Peyer's patch (tissue), 4 donors: Measurements from ENCODE around the gene ATXN2L. TPM values are rescaled to one million over a fixed set of nuclear protein-coding genes. Genes with fewer than 3 reads are reported as not detected.

Experiments used
- DNase-seq, 3 donors: peaks; one replicate each; pipeline ENCODE4 v3.0.0-alpha.2; 2017 to 2019
- H3K27ac ChIP-seq, 4 donors: fragments of 200-600 bp; sonication (generic); one replicate each; pipeline ENCODE4 v1.5.1; 2016 to 2019
- H3K27me3 ChIP-seq, 2 donors: fragments of 200-600 bp; sonication (generic); one replicate each; pipeline ENCODE4 v1.5.1; 2019
- H3K36me3 ChIP-seq, 3 donors: fragments of 200-600 bp; sonication (generic); one replicate each; pipeline ENCODE4 v1.5.1; 2016 to 2019
- H3K4me1 ChIP-seq, 4 donors: fragments of 200-600 bp; sonication (generic); one replicate each; pipeline ENCODE4 v1.5.1; 2016 to 2019
- H3K4me3 ChIP-seq, 4 donors: fragments of 200-600 bp; sonication (generic); 1 replicate in 3 of 4; 2 replicates in 1 of 4; pipeline ENCODE4 v1.5.1; 2016 to 2019; ENCODE audit warnings: mild to moderate bottlenecking in 1 of 4
- H3K9me3 ChIP-seq, 4 donors: fragments of 200-600 bp; sonication (generic); one replicate each; pipeline ENCODE4 v1.5.1; 2016 to 2019; ENCODE audit warnings: mild to moderate bottlenecking in 1 of 4
- POLR2A ChIP-seq, 2 donors: fragments of 450-650 bp; IDR thresholded peaks; one replicate each; pipeline ENCODE4 v1.5.1; 2017; ENCODE audit warnings: antibody characterized with exemption in 2 of 2, mild to moderate bottlenecking in 2 of 2, moderate library complexity in 2 of 2
- total RNA-seq, 4 donors: library from RNA; depleted of rRNA; stranded (reverse); fragments of >200 nt; gene quantifications; one replicate each; pipeline ENCODE4 v1.1.0, GENCODE V29; 2016
- TF ChIP-seq, protein P1 (sequence below), 6 experiments: fragments of 450-650 bp in 4 of 6; fragments of 200-600 bp in 2 of 6; sonication (generic) in 1 of 6; IDR thresholded peaks; one replicate each; pipeline ENCODE4 v1.5.1; 2017 to 2019; ENCODE audit warnings: antibody characterized with exemption in 6 of 6, mild to moderate bottlenecking in 3 of 6, moderate library complexity in 1 of 6

ATXN2L gene
- total RNA-seq, 4 donors from 2014 or later: 93.9 to 208 (median 160) TPM

DNA sequence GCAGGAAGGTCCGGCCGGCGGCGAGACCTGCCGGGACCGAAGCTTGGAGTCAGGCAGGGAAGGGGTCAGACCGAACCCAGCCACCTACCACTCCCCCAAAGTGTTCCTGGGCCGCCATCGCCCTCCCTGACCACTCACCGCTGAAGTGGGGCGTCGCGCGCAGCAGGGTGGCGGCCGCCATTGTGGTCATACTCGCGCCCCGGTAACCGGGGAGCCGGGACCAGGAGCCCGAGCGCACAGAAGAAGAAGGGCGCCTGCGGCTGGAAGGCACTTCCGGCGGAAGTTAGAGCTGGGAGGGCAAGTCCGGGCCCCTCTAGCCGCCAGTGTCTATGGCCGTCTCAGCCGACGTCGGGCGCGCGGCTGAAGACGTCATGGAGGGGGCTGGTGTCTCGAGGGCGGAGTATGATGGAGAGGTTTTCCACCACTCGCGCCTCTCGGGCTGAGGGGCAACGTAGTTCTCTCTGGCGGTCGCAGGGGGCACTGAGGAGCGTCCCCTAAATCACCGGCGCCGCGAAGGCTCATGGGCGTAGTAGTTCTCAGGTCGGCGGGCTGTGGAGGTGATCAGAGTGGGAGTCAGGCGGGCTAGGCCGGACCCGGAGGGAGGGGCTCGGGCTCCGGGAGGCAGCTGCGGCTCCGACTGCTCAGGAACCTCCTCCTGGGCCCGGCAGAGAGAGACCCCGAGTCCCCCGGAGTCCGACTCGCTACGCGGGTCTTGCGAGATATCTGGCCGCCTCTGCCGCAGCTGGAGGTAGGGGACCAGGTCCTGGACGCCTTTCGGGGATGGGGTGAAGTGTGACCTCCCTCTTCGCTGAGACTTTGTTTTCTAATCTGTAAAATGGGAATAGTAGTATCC is 23.5 kb downstream of the ATXN2L start, which contains the start of gene TUFM:
TUFM (minus strand) TSS at position 269 of the 853 bp plus-strand sequence; CDS start at position 190, 79 bp downstream.
- peak; percentile 57 to 68 for TF ChIP-seq POLR2A (IDR thresholded peaks at IDR 0.05)
- TF ChIP-seq, protein P1, sequence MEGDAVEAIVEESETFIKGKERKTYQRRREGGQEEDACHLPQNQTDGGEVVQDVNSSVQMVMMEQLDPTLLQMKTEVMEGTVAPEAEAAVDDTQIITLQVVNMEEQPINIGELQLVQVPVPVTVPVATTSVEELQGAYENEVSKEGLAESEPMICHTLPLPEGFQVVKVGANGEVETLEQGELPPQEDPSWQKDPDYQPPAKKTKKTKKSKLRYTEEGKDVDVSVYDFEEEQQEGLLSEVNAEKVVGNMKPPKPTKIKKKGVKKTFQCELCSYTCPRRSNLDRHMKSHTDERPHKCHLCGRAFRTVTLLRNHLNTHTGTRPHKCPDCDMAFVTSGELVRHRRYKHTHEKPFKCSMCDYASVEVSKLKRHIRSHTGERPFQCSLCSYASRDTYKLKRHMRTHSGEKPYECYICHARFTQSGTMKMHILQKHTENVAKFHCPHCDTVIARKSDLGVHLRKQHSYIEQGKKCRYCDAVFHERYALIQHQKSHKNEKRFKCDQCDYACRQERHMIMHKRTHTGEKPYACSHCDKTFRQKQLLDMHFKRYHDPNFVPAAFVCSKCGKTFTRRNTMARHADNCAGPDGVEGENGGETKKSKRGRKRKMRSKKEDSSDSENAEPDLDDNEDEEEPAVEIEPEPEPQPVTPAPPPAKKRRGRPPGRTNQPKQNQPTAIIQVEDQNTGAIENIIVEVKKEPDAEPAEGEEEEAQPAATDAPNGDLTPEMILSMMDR (IDR thresholded peaks at IDR 0.05): peak; percentile 54 to 85 (median 64)
- DNase-seq: peak; percentile 97 to 99 (median 97)
- H3K4me1 ChIP-seq: peaks cover 0 to 24% (median 16%) of the 10 kb centered on the region in 4 donors
- peak within 1 kb of the TSS; percentile 79 to 96 (median 86) for H3K4me3 ChIP-seq
- H3K27ac ChIP-seq: peak within 1 kb of the TSS; percentile 78 to 88 (median 85)
- peaks cover 0 to 27% (median 0%) of the 10 kb centered on the region in 3 donors for H3K36me3 ChIP-seq
- H3K27me3 ChIP-seq: no peaks in the 10 kb centered on the region
- no peaks in the 10 kb centered on the region for H3K9me3 ChIP-seq

DNA sequence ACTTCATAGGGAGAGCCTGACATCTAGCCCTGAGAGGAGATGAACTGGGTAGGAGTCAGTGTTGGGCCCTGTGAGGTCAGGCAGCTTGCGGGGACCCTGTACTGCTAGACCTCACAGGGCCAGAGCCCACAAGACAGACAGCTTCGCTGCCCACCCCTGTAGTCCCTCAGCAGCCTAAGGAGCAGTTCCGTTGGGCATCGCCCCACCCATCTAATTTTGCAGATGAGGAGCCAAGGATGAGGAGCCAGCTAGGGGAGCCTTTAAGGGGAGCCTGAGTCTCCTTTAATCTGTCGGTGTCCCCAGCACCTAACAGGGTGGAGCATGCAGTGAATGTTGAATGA is 24.1 kb downstream of the ATXN2L start:
- DNase-seq: no peak
- Histone ChIP-seq H3K4me3 (peak overlapping the region; percentile 79 to 96 (median 86)), H3K4me1 (peaks cover 0 to 24% (median 16%) of the 10 kb centered on the region in 4 donors), H3K9me3 (no peaks in the 10 kb centered on the region), H3K27me3 (no peaks in the 10 kb centered on the region), H3K36me3 (peaks cover 0 to 27% (median 0%) of the 10 kb centered on the region in 3 donors), H3K27ac (peak overlapping the region; percentile 78 to 88 (median 85))
- TF ChIP-seq, protein P1 (IDR thresholded peaks at IDR 0.05): no peak
- no peak for TF ChIP-seq POLR2A (IDR thresholded peaks at IDR 0.05)

DNA sequence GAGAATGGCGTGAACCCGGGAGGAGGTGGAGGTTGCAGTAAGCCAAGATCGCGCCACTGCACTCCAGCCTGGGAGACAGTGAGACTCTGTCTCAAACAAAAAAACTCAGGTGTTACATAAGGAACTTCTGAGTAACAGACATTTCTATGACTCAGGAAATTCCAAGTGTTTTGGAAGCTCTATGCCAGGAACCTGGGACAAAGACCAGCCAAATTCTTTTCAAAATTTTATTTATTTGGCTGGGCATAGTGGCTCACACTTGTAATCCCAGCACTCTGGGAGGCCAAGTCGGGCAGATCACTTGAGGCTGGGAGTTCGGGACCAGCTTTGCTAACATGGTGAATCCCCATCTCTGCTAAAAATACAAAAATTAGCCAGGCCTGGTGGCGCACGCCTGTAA is 35.6 kb downstream of the ATXN2L start:
- no peaks in the 10 kb centered on the region for H3K36me3 ChIP-seq
- H3K27me3 ChIP-seq: no peaks in the 10 kb centered on the region
- H3K4me3 ChIP-seq: no peak overlapping the region
- no peaks in the 10 kb centered on the region for H3K9me3 ChIP-seq
- TF ChIP-seq POLR2A (IDR thresholded peaks at IDR 0.05): no peak
- TF ChIP-seq, protein P1 (IDR thresholded peaks at IDR 0.05): no peak
- no peak for DNase-seq
- no peak overlapping the region for H3K27ac ChIP-seq
- H3K4me1 ChIP-seq: peaks cover 0 to 3% (median 0%) of the 10 kb centered on the region in 4 donors

DNA sequence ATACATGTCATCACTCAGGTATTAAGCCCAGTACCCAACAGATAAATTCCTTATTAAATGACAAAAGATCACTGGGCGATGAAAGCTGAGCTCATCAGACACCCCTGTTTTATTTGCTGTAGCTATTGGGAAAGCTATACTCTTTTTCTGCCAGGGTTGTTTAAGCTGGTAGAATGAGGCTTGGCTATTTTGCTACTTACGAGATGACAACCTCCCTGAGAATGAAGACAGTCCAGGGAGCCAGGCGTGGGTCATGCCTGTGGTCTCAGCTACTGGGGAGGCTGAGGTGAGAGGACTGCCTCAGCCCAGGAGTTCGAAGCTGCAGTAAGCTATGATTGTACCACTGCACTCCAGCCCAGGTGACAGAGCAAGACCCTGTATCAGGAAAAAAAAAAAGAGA is 36.5 kb downstream of the ATXN2L start:
- Histone ChIP-seq H3K4me3 (no peak overlapping the region), H3K36me3 (no peaks in the 10 kb centered on the region), H3K27ac (no peak overlapping the region), H3K27me3 (no peaks in the 10 kb centered on the region), H3K9me3 (no peaks in the 10 kb centered on the region), H3K4me1 (peaks cover 0 to 5% (median 3%) of the 10 kb centered on the region in 4 donors)
- no peak for TF ChIP-seq POLR2A (IDR thresholded peaks at IDR 0.05)
- DNase-seq: no peak

DNA sequence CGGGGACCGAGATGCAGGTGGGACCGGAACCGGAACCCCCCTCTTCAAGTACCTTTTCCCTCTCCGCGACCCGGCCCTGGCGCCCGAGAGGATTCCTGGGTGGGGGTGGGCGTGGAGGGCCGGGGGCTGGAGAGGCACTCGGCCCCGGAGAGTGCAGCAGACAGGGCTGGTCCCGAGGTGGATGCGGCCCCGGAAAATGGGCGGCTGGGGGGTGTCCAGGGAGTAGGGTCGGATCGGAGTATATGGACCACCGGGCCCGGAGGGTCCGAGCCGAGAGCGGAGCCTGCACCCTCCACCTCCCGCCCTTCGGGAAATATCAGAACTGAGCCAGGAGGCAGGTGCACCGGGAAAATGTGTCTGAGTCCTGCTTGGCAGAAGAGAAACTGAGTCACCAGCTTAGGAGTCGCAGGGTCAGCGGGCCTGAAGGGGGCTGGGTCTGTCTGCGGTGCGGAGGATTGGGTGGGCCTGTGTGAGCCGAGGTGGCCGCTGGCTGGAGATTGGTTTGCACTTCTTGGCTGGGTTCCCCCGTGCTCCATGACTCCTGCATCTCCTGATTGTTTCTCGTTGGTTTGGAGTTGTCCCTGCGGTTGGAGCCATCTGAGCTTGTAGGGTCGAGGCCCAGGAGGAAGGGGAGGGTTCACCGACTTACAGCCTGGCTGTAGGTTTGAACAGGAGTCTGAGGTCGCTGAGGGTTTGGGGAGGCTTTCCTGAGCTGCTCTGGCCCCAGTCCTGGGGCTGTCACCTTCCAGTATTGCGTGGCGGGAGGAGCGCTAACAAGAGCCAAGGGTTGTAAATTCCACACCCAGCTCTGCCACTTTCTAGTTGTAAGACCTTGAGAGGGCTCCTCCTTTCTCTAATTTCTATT is 41.4 kb downstream of the ATXN2L start:
- peak overlapping the region; percentile 87 to 94 (median 92) for H3K27ac ChIP-seq
- no peaks in the 10 kb centered on the region for H3K27me3 ChIP-seq
- H3K9me3 ChIP-seq: no peaks in the 10 kb centered on the region
- DNase-seq: peak in 1 of 3 donors; percentile 69
- peak overlapping the region; percentile 74 to 86 (median 78) for H3K4me3 ChIP-seq
- TF ChIP-seq, protein P1 (IDR thresholded peaks at IDR 0.05): no peak
- peak in 1 of 2 donors; percentile 35 for TF ChIP-seq POLR2A (IDR thresholded peaks at IDR 0.05)
- peaks cover 0 to 26% (median 0%) of the 10 kb centered on the region in 3 donors for H3K36me3 ChIP-seq
- peaks cover 0 to 23% (median 13%) of the 10 kb centered on the region in 4 donors for H3K4me1 ChIP-seq
